HL-60 (cell line): Measurements from ENCODE around the gene KLK1.

Experiments
- GABPA ChIP-seq: IDR thresholded peaks from 2 replicates; pipeline ENCODE4 v1.6.1; 2012; ENCODE audit warnings: low read depth
- POLR2AphosphoS5 ChIP-seq: IDR thresholded peaks from 2 replicates; pipeline ENCODE4 v1.6.1; 2012; ENCODE audit warnings: low read depth
- SPI1 ChIP-seq: IDR thresholded peaks from 2 replicates; pipeline ENCODE4 v1.6.1; 2012; ENCODE audit warnings: low read depth, mild to moderate bottlenecking, borderline replicate concordance
- TF ChIP-seq, protein P1 (sequence below): IDR thresholded peaks from one replicate; pipeline ENCODE4 v1.5.1; 2011; ENCODE audit warnings: low read length, control low read depth, inconsistent platforms; ENCODE audit not compliant: insufficient read depth
- TF ChIP-seq, protein P2 (sequence below): IDR thresholded peaks from 2 replicates; pipeline ENCODE4 v1.6.1; 2012; ENCODE audit warnings: low read depth; ENCODE audit not compliant: insufficient replicate concordance

GRCh38 chr19:50803633-50804419, 19.8 kb downstream of the KLK1 start:
- TF ChIP-seq, protein P1, sequence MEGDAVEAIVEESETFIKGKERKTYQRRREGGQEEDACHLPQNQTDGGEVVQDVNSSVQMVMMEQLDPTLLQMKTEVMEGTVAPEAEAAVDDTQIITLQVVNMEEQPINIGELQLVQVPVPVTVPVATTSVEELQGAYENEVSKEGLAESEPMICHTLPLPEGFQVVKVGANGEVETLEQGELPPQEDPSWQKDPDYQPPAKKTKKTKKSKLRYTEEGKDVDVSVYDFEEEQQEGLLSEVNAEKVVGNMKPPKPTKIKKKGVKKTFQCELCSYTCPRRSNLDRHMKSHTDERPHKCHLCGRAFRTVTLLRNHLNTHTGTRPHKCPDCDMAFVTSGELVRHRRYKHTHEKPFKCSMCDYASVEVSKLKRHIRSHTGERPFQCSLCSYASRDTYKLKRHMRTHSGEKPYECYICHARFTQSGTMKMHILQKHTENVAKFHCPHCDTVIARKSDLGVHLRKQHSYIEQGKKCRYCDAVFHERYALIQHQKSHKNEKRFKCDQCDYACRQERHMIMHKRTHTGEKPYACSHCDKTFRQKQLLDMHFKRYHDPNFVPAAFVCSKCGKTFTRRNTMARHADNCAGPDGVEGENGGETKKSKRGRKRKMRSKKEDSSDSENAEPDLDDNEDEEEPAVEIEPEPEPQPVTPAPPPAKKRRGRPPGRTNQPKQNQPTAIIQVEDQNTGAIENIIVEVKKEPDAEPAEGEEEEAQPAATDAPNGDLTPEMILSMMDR = no peak
- TF ChIP-seq, protein P2, sequence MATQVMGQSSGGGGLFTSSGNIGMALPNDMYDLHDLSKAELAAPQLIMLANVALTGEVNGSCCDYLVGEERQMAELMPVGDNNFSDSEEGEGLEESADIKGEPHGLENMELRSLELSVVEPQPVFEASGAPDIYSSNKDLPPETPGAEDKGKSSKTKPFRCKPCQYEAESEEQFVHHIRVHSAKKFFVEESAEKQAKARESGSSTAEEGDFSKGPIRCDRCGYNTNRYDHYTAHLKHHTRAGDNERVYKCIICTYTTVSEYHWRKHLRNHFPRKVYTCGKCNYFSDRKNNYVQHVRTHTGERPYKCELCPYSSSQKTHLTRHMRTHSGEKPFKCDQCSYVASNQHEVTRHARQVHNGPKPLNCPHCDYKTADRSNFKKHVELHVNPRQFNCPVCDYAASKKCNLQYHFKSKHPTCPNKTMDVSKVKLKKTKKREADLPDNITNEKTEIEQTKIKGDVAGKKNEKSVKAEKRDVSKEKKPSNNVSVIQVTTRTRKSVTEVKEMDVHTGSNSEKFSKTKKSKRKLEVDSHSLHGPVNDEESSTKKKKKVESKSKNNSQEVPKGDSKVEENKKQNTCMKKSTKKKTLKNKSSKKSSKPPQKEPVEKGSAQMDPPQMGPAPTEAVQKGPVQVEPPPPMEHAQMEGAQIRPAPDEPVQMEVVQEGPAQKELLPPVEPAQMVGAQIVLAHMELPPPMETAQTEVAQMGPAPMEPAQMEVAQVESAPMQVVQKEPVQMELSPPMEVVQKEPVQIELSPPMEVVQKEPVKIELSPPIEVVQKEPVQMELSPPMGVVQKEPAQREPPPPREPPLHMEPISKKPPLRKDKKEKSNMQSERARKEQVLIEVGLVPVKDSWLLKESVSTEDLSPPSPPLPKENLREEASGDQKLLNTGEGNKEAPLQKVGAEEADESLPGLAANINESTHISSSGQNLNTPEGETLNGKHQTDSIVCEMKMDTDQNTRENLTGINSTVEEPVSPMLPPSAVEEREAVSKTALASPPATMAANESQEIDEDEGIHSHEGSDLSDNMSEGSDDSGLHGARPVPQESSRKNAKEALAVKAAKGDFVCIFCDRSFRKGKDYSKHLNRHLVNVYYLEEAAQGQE = no peak
- no peak for TF ChIP-seq POLR2AphosphoS5
- no peak for TF ChIP-seq GABPA
- no peak for TF ChIP-seq SPI1
